CD4-positive, alpha-beta T cell treated with Interleukin-17A for 4 hours (primary cell): Measurements from ENCODE around the gene CHRNB2.

Source experiments
- DNase-seq: peaks from one replicate; pipeline ENCODE4 v3.0.0-alpha.2; 2020; ENCODE audit warnings: mixed read lengths

Gene CHRNB2

DNA sequence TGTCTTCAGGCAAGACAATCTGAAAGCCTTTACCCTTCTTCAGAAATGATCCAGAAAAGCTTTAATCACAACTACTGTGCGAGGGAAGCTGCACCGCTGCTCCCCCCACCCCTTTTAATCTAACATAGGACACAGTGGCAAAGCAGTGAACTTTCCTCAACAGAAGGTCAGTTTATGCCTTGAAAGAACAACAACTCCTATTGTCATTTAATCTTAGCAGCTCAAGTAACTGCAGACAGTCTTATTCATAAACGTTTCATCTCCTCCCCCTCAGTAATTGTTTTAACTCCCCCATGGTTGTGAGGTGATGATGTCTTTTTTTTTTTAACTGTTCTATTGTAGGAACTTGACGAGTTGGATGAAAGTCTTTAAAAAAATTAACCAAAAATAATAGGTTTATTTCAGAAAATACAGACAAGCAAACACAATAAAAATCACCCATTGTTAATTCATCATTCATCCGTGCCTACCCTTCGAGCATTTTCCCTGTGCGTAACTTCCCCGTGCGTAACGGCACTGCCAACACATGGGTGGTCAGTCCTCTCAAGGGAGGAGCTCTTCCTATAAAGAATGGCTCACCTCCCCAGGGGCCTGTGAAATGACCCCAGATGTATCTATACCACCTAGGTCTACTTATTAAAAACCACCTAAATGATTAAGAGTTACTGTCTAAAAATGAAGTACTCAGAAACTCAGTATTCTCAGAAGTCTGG lies 43.7 kb downstream of the CHRNB2 start:
- no peak for DNase-seq

- DNase-seq: no peak
Measured at GRCh38 chr1:154614247-154614646, 46.7 kb downstream of the CHRNB2 start.

DNA sequence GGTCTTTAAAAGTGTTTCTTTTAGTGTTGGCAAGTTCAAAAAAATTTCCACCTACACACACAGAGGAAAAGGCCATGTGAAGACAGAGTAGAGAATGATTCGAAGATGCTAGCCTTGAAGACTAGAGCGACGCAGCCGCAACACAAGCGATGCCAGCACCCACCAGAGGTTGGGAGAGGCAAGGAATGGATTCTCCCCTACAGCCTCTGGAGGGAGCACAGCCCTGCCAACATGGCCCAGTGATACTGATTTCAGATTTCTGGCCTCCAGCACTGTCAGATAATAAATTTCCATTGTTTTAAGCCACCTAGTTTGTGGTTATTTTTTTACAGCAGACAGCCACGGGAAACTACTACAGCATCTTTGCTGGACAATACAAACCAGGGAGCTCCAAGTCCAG lies 47.3 kb downstream of the CHRNB2 start:
- DNase-seq: no peak

- no peak for DNase-seq
Measured at GRCh38 chr1:154615411-154615810, 47.8 kb downstream of the CHRNB2 start.

DNA sequence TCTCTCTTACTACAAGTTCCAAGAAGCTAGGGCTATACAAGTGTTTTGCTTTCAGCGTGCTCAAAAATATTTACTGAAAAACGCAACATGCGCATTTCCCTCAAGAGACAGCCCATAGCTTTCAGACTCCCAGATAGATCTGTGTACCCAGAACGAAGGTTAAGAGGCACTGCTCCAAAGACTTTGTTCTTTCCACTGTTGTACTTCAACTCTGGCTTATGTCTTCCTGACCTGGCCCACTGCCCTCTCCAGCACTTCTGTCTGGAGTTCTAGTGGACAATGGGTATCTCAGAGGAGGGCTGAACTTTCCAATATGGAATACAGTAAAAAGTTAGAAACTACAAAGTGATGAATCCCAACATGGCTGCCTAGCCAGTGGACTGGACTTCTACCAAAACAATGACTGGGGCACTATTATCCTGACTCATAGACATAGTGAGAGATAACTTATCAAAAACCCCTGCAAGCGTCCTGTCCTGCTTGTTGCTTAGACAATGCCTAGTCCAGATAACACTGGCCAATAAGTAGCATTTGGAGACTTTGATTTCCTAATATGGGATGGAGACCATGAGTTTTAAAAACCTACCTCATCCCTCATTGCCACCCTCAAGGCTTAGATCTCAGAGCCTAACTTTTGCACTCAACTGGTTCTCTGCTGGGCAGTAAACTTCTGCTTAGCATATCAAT lies 49.2 kb downstream of the CHRNB2 start:
- DNase-seq: no peak

DNA sequence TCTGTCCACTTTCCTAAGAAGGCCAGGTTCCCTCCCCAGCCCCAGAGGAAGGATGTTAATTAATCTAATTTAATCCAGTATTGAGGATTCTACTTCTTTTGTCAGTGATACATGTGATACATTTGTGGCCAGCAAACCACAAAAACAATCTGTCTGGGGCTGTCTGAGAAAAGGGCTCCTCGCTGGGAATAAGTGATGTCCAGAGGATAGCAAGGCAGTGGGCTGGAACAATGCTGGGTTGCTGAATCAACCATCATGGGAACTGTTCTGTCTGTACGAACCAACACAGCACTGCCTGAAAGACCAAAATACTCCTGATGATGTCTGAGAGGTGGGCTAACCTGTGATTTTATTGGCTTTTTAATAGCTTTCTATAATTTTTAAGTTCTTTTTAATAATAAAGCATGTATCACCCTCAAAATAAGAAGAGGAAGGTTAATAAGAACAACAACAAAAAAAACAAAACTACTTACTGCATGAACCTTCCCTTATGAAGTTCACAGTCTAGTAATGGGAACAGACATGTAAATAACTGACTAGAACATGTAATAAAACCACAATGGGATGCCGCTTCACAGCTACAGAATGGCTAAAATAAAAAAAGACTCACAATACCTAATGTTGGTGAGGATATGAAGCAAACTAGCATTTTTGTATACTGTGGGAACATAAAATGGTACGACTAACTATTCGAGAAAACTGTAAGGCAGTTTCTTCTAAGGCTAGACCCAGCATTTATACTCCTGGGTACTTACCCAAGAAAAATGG lies 51.8 kb downstream of the CHRNB2 start:
- no peak for DNase-seq

DNA sequence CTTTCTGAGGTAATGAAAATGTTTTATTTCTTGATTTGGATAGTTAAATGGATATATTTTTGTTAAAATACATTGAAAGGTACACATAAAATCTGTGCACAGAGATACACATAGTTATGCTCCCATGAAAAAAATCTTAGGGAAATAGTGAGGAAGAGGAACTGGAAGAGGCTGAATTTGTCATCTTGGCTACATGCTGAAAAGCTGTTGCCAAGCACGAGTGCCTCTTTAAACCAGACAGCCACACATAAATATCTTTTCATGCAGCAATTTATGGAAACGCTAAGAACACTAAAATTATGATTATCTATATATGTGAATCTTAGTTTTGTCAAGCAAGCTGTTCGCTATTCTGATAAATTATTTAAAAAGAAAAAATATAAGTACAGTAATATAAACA lies 53.2 kb downstream of the CHRNB2 start:
- DNase-seq: no peak

GRCh38 chr1:154621875-154622274 lies 54.3 kb downstream of the CHRNB2 start:
- DNase-seq: peak; percentile 8

DNA sequence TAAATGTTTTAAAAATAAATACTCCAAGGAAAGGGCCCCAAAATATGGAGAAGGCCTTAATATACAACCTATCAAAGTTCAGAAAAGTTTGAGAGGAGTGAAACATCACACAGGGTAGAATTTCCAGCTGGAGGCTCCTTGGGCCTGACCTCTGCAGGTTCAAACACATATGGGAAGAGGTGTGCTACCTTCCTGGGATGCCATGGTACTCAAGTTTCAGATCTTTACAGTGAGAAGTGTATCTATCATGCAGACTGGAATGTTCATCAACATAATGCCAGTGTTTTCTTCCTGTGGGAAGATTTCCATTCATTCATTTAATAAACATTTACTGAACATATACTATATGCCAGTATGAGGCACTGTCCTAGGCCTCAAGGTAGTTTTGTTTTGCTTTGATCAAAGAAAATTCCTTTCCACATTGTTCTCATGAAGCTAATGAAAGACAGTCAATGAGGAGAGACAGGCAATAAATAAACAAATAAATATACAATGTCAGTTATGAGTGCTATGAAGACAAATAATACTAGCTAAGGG lies 55.0 kb downstream of the CHRNB2 start:
- no peak for DNase-seq

DNA sequence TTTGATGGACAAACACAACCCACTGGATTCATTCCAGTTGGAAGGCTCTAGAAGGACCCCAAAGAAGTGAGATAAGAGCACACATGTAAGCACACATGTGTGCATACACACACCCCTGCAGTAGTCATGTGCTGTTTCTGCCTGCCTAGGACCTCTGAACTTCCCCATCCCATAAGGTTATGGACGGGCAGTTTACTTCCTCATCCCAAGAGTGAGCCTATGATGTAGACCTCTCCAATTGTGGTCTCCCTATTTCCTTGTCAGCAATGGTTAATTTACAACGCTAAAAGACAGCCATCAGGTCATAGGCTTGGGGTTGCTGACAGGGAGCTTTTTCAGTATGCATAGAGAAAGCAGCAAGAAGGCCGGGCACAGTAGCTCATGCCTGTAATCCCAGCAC lies 55.8 kb downstream of the CHRNB2 start:
- DNase-seq: no peak

GRCh38 chr1:154624746-154625643 lies 57.4 kb downstream of the CHRNB2 start:
- no peak for DNase-seq

DNA sequence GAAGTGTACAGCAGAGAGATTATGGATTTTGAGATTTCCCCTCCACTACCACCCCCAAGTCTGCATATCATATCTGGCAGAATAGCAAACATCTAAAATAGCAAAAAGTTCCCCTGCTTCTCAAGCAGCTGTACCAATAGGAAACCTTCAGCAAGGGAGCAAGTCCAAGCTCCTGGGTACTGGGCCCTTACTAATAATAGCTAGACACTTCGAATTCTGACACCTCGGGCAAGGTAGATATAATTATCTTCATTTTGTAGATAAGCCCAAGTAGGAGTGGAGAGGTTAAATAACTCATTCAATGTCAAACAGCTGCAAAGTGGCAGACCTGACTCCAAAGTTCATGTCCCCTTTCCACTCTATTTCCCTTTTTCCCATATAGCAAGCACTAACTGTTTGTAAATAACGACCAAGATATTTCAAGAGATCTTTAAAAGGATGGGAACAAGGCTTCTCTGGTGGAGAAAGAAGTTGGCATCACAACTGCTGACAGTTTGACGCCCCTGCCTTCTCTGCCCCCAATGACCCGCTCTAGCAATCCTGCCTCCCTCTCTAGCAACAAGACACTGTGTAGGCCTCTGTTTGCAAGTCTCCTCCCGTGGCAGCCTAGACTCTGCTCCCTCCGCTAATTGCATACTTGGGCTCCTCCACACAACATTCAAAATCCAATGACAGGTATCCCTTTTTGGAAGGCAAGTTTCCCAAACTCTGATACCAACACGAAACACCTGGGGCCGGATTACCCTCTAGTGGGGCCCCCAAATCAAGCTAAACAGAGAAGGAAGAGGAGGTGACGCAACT lies 59.1 kb downstream of the CHRNB2 start:
- DNase-seq: no peak

GRCh38 chr1:154627257-154628120 lies 59.9 kb downstream of the CHRNB2 start:
- peak; percentile 94 for DNase-seq

DNA sequence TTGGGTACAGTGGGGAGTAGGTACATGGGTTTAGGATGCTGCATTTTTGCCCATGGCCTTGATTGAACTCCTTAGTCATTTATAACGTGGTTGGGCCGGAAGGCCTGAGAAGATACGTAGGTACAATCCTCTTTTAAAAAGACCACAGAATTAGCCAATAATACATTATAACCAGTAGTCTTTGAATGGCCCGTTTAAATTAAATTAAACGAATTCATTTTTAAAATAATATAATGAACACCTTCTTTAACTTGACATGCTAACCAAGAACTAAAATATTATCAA lies 60.5 kb downstream of the CHRNB2 start:
- DNase-seq: no peak

DNA sequence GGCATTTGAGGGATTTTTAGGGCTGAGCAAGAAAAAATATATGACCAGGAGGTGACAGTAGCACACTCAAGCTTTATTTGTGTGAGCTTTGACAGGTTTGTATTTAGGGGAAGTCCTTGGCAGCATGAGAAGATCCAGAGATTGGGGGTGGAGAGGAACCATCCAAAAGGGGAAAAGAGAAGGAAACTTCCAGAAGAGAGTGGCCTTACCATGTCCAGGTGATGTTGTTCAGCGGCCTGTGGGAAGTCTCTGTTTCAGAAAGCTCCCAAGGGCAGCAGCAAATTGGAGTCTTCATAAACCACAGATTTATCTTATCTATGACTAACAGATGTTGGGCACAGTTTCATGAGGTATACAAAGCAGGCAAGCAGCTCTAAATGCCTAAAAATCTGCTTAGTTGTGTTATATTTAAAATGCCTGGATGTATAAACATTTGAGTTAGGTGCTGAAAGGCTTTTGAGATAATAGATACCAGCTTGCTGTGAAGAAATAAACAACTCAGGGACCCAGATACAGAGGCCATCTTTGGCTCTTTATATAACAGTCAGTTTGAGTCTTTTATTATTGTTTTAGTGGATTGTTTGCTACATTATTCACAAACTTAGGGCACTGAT lies 61.6 kb downstream of the CHRNB2 start:
- no peak for DNase-seq
